ENCODE data around the gene MIB1.

DNA sequence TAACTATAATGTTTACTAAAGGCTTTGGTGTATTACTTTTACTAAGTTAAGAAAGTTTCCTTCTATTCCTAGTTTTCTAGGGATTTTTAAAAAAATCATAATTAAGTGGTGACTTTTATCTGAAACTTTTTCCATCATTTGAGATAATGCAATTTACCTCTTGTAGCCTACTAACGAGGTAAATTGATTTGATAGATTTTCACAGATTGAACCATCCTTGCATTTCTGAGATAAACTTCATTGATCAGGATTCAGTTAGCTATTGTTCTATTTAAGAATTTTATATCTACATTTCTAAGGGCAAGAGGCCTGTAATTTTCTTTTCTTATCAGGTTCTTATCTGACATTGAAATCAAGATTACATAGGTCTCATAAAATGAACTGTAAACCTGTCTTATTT is 178.1 kb downstream of the MIB1 start:
- no peak for TF ChIP-seq POLR2A (IDR thresholded peaks at IDR 0.05)
- TF ChIP-seq, protein P1, sequence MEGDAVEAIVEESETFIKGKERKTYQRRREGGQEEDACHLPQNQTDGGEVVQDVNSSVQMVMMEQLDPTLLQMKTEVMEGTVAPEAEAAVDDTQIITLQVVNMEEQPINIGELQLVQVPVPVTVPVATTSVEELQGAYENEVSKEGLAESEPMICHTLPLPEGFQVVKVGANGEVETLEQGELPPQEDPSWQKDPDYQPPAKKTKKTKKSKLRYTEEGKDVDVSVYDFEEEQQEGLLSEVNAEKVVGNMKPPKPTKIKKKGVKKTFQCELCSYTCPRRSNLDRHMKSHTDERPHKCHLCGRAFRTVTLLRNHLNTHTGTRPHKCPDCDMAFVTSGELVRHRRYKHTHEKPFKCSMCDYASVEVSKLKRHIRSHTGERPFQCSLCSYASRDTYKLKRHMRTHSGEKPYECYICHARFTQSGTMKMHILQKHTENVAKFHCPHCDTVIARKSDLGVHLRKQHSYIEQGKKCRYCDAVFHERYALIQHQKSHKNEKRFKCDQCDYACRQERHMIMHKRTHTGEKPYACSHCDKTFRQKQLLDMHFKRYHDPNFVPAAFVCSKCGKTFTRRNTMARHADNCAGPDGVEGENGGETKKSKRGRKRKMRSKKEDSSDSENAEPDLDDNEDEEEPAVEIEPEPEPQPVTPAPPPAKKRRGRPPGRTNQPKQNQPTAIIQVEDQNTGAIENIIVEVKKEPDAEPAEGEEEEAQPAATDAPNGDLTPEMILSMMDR (IDR thresholded peaks at IDR 0.05), result no peak

Measured in body of pancreas (tissue), 4 donors.